GM19099 (cell line): ENCODE data around the gene AGAP1.

Source experiments
- POLR2A ChIP-seq: IDR thresholded peaks from 3 replicates; pipeline ENCODE4 v1.6.1; 2011; ENCODE audit warnings: low read depth; ENCODE audit not compliant: insufficient read length; ENCODE audit errors: extremely low read depth

Gene AGAP1

DNA sequence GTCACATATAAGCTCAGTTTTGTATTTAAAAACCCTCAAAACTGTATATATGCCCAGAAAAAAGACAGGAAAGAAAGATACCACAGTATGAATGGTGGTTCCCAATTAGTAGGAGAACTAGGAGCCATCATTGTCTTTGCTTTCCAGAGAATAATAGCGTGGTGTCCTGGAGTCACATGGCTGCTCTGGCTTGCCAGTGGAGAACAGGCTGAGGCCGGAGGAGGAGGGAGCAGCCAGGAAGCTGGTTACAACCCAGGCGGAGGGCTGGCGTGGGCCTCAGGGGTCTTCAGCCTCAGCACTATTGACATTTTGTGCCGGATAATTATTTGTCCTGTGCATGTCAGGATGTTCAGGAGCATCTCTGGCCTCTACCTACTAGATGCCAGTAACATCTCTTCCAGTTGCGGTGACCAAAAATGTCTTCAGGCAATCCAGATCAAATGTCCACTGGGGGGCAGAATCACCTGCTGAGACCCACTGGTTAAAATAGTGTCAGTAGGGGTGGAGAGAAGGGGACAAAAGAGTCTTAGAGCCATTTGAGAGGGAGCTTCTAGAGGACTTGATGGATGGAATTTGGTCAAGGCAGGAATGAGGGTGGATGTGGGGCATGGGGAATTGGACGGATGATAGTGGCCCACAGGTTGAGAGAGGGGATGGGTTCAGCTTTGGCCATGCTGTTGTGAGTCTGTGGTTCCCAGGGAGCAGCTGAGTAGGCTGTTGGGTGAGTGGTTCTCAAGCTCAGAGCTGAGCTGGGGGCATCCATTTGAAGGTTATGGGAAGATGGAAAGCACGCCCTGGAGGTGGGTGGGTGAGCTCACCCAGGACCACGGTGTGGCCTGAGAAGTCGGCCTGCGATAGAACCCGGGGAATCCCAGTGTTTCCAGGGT lies 144.9 kb downstream of the AGAP1 start:
- TF ChIP-seq POLR2A, result no peak

DNA sequence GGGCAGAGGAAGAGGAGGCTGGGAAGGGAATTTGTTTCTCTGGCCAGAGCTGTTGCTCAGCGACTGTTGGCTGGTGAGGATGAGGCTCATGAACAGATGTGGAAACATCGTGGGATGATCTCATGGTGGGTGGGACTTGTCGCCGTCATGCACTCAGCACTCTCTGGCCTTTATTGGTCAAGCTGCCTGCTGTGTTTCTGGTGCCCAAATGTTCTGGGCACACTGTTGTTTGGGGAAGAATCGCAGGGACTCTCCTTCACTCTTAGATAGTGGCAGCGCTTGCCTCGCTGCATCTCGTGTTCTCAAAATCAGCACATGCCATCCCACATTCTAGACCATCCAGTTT lies 145.6 kb downstream of the AGAP1 start:
- no peak for TF ChIP-seq POLR2A

- no peak for TF ChIP-seq POLR2A
These were observed 146.0 kb downstream of the AGAP1 start for GRCh38 chr2:235639885-235640284.

GRCh38 chr2:235640377-235640776 lies 146.5 kb downstream of the AGAP1 start:
- TF ChIP-seq POLR2A, result no peak

DNA sequence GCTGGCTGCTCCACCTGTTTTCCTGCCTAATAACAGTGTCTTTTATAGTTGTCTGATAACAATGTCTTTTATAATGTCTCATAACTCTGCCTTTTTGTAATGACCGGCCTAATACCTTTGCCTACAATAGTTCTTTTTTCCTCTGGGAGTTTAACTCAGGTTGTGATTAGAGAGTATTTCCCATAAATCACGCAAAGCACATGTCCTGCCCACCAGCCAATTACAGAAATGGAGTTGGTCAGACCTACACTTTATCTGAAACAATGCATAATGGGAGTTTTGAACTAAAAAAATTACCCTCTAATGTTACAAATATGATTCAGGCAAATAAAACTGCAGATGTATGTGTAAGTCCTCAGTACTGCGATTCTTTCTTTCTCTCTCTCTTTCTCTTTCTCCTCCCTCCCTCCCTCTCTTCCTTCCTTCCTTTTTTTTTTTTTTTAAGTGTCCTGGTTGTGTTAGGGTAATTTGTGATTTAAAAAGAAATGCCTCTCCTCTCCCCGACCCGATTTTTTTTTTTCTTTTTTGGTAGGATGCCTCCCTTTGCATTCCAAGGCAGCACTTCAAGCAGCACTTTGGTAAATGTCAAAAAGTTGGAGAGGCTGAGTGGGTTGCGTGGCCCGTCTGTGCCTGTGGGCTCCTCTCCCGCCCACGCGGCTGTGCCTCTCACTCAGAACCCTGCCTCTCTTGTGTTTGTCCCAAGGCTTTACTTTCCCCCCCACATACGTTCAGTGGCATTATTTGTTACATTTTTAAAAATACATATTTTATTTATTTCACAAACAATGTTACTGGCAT lies 147.3 kb downstream of the AGAP1 start:
- no peak for TF ChIP-seq POLR2A

DNA sequence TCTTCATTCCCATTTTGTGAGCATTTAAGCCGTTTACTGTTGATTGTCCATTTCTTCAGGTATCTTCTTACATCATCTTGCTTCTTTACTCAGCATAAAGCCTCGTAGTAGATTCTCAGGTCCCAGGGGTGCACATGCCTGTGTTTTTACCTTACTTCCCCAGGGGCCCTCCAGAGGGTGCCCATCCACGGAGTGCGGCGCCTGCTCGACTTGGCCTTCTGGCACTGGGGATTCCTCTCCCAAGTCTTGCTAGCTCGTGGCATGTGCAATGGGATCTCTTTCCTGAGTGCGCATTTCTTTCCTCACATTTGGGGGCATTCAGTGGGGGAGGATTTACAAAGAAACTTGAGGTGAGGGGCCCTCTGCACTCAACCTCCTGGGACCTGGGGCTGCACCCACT lies 148.1 kb downstream of the AGAP1 start:
- no peak for TF ChIP-seq POLR2A

DNA sequence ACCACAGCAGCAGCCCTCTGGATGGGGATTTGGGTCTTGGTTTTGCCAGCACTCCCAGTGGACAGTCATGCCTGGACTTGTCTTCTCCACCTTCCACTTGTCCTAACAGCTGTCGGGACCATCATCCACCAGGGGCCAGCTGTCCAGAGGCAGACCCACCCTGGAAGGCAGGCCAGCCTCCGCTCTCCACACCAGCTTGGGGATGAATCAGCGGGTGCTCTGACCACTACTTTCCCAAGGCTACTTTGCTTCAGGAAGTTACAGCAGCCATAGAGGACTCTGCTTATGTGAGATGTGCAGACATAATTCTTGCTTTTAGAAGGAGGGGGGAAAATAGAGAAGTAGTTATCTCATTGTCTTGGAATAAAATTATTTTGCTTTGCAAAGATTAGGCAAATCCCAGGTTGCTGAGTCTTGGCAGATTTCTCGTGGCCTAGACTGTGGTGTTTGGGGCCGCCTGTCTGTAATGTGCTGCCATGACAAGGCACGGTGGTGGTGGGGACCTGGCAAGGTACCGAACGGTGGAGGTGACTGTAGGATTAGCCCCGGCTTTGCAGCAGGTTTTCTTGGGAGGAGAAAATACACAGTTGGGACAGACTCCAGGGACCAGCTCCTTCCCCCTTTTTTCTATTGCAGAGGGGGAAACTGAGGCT lies 148.7 kb downstream of the AGAP1 start:
- TF ChIP-seq POLR2A, result no peak

DNA sequence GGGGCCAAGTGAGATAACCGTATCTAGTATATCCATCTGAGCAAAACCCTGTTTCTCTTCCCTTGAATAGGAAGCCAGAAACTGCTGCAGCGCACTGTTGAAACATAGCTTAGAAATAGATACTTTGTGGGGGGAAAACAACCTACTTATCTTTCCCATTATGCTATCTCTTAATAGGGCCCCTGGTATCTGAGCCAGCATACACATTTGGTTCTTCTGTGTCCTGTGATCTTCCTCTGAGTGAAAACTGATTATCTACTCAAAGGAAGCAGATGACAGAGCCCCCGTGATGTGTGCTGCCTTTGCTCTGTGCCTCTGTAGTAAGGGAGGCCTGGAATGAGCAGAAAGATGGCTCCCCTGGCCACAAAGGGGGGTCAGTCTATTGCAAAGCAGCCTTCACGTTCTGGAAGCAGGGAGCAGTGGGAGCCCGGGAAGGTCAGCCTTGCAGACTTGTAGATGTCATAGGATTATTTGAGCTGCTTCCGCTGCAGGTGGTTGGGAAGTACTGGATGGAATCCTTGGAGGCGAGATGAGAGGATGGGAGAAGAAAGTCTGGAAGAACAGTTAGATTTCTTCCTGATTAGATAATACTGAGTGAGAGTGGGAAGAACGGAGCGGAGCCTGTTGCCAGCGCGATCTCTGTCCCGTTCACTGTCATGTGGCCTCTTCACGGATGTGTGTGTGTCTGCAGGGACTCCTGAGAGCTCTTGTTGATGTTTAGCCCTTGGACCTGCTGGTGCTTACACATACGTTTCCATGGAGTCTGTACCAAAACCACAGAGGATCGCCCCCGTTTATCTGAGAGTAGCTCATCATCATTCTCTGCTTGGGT lies 150.1 kb downstream of the AGAP1 start:
- TF ChIP-seq POLR2A, result no peak

- no peak for TF ChIP-seq POLR2A
These were observed 153.4 kb downstream of the AGAP1 start for GRCh38 chr2:235647264-235647663.

- TF ChIP-seq POLR2A, result no peak
These were observed 154.0 kb downstream of the AGAP1 start for GRCh38 chr2:235647877-235648276.

- TF ChIP-seq POLR2A, result no peak
These were observed 155.6 kb downstream of the AGAP1 start for GRCh38 chr2:235649418-235649817.

GRCh38 chr2:235651643-235652042 lies 157.8 kb downstream of the AGAP1 start:
- TF ChIP-seq POLR2A, result no peak

- TF ChIP-seq POLR2A, result no peak
These were observed 160.4 kb downstream of the AGAP1 start for GRCh38 chr2:235654103-235654813.
